B cell (primary cell): ENCODE results near the gene DHX34. TPM values are rescaled to one million over a fixed set of nuclear protein-coding genes. Genes with fewer than 3 reads are reported as not detected.

Experiments used
- ATAC-seq: fragments of 200-7000 bp; cut with Tn5 transposase; one replicate; pipeline ENCODE4 v1.10.0; 2021; ENCODE audit warnings: low read depth, mild to moderate bottlenecking, moderate number of reproducible peaks, moderate library complexity
- CTCF ChIA-PET: fragments of 350-600 bp; sonication (Branson Sonifier 250); formaldehyde crosslinking; loops from one replicate; lab custom pipeline; 2021; ENCODE audit warnings: antibody characterized with exemption, inconsistent platforms; lab: Charles Lee
- POLR2A ChIA-PET: fragments of 350-600 bp; sonication (Branson Sonifier 250); formaldehyde crosslinking; loops from one replicate; lab custom pipeline; 2021; ENCODE audit warnings: antibody characterized with exemption; lab: Charles Lee
- DNase-seq: peaks from one replicate; pipeline ENCODE4 v3.0.0; 2013
- H2AFZ ChIP-seq: 2 replicates; pipeline ENCODE4 v1.6.1; 2012; ENCODE audit warnings: mild to moderate bottlenecking, low read depth, low read length; ENCODE audit not compliant: insufficient read depth, poor library complexity, severe bottlenecking
- H3K27ac ChIP-seq, 2 donors: 1 replicate in 1 of 2; 2 replicates in 1 of 2; pipeline ENCODE4 v1.5.1; 2012 to 2013; ENCODE audit warnings: low read length in 2 of 2, mild to moderate bottlenecking in 2 of 2, moderate library complexity in 1 of 2
- H3K27me3 ChIP-seq, 4 experiments: fragments of 200-600 bp in 1 of 4; sonication (generic) in 1 of 4; replicated peaks in 1 of 4; 1 replicate in 2 of 4; 2 replicates in 2 of 4; pipeline versions ENCODE4 v1.6.1 to v1.7.0; 2013 to 2016; ENCODE audit warnings: low read length in 3 of 4, mild to moderate bottlenecking in 2 of 4, mixed read lengths in 1 of 4, moderate library complexity in 1 of 4; ENCODE audit not compliant: insufficient read depth in 4 of 4, control insufficient read depth in 3 of 4; ENCODE audit errors: control extremely low read depth in 1 of 4
- H3K36me3 ChIP-seq, 2 experiments: replicated peaks in 1 of 2; 1 replicate in 1 of 2; 2 replicates in 1 of 2; pipeline versions ENCODE4 v1.6.1 to v1.7.1; 2013; ENCODE audit warnings: low read length in 1 of 2; ENCODE audit not compliant: insufficient read depth in 2 of 2, control insufficient read depth in 1 of 2; ENCODE audit errors: control extremely low read depth in 1 of 2, extremely low read depth in 1 of 2
- H3K4me1 ChIP-seq, 2 donors: fragments of 200-600 bp in 1 of 2; sonication (generic) in 1 of 2; 1 replicate in 1 of 2; 2 replicates in 1 of 2; pipeline versions ENCODE4 v1.5.1 to v1.6.1; 2013 to 2017; ENCODE audit warnings: low read length in 2 of 2; ENCODE audit not compliant: control insufficient read depth in 2 of 2, insufficient read depth in 2 of 2
- H3K4me2 ChIP-seq: replicated peaks from 2 replicates; pipeline ENCODE3; 2012; ENCODE audit warnings: mild to moderate bottlenecking, low read depth, low read length; ENCODE audit not compliant: poor library complexity, severe bottlenecking
- H3K4me3 ChIP-seq, 5 experiments: fragments of 200-600 bp in 1 of 5; sonication (generic) in 1 of 5; 1 replicate in 3 of 5; 2 replicates in 2 of 5; pipeline versions ENCODE4 v1.5.1 to v1.7.0; 2011 to 2016; ENCODE audit warnings: low read length in 4 of 5, mild to moderate bottlenecking in 4 of 5, low read depth in 2 of 5, control low read depth in 1 of 5, moderate library complexity in 1 of 5; ENCODE audit not compliant: insufficient read depth in 1 of 5; ENCODE audit errors: control extremely low read depth in 1 of 5, extremely low read depth in 1 of 5
- H3K79me2 ChIP-seq: fragments of 200-600 bp; sonication (generic); one replicate; pipeline ENCODE4 v1.6.0; 2016; ENCODE audit warnings: low read length; ENCODE audit not compliant: control insufficient read depth, insufficient read depth
- H3K9ac ChIP-seq: fragments of 200-600 bp; sonication (generic); 2 replicates; pipeline ENCODE4 v1.6.1; 2017; ENCODE audit warnings: mild to moderate bottlenecking, low read length, moderate library complexity
- H3K9me3 ChIP-seq, 3 donors: one replicate each; pipeline versions ENCODE4 v1.6.1 to v1.7.1; 2013; ENCODE audit warnings: low read length in 2 of 3; ENCODE audit not compliant: control insufficient read depth in 2 of 3, insufficient read depth in 1 of 3; ENCODE audit errors: control extremely low read depth in 1 of 3
- H4K20me1 ChIP-seq: 2 replicates; pipeline ENCODE4 v1.6.0; 2012; ENCODE audit warnings: mild to moderate bottlenecking, low read length; ENCODE audit not compliant: insufficient read depth, control insufficient read depth, poor library complexity, severe bottlenecking
- H3K27ac Mint-ChIP-seq: one replicate; pipeline ENCODE4 v1.8.0; 2021; ENCODE audit warnings: mixed read lengths
- H3K27me3 Mint-ChIP-seq: one replicate; pipeline ENCODE4 v1.8.0; 2021; ENCODE audit warnings: mixed read lengths
- H3K4me1 Mint-ChIP-seq: one replicate; pipeline ENCODE4 v1.8.0; 2021; ENCODE audit warnings: mixed read lengths
- H3K4me3 Mint-ChIP-seq: one replicate; pipeline ENCODE4 v1.8.0; 2021; ENCODE audit warnings: mixed read lengths
- H3K9me3 Mint-ChIP-seq: one replicate; pipeline ENCODE4 v1.8.0; 2022; ENCODE audit warnings: mixed read lengths; ENCODE audit not compliant: insufficient read depth
- EZH2 ChIP-seq: IDR thresholded peaks from 2 replicates; pipeline ENCODE4 v1.6.1; 2012; ENCODE audit warnings: borderline replicate concordance, low read depth, mild to moderate bottlenecking, moderate library complexity, low read length; ENCODE audit not compliant: insufficient read depth, poor library complexity, severe bottlenecking
- WGBS: methylation state at CpG from one replicate; pipeline ENCODE4 v1.1.5; 2013; ENCODE audit warnings: missing lambda C conversion rate; ENCODE audit not compliant: insufficient coverage; 5-methylcytosine and 5-hydroxymethylcytosine counted together
- intact Hi-C: fragments of 100-400 bp; cut with micrococcal nuclease; formaldehyde crosslinking; loops from one replicate; pipeline ENCODE4 v1.10.0; 2022
- polyA plus RNA-seq: library from polyadenylated mRNA; depleted of rRNA; stranded (reverse); fragments of >200 nt; gene quantifications from 2 replicates; pipeline ENCODE4 v1.2.3, GENCODE V29; 2012
- total RNA-seq, 2 donors: library from RNA; stranded (reverse); fragments of 120-200 nt in 1 of 2; gene quantifications; 1 replicate in 1 of 2; 2 replicates in 1 of 2; pipeline versions ENCODE4 v1.2.3 to v1.2.4, GENCODE V29; 2013 to 2022
- TF ChIP-seq, protein P1 (sequence below): fragments of 200-600 bp; IDR thresholded peaks from one replicate; pipeline ENCODE4 v1.8.0; 2022; ENCODE audit warnings: antibody characterized with exemption, mild to moderate bottlenecking

Gene DHX34
- total and polyA plus RNA-seq, 2 donors (not counting 1 experiment from before 2014, with no cell fraction given), result 25.1 to 31.3 TPM

DNA sequence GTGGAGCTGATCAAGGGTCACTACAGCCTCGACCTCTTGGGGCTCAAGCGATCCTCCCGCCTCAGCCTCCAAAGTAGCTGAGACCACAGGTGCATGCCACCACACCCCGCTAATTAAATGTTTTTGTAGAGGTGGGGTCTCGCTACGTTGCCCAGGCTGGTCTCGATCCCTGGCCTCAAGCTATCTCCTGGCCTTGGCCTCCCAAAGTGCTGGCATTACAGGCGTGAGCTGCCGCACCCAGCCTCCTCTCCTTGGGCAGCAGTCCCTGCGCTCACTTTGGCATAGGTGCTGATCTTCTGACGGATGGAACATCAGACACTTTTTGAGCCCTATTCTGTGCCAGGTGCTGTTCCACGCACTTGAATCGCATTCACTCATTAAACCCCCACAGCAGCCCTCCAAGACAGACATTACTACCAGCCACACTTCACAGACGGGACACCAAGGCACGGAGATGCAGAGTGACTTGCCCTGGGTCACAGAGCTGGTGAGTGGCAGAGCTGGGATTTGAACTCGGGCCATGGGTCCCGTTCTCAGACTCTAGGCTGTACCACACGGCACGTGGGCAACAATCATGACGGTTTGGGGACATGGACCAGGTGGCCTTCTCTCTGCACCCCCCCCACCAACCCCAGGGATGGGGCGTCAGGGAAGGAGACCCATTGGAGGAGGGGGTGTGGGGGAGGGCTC lies 67.0 kb downstream of the DHX34 start:
- H3K27ac Mint-ChIP-seq, result no peak overlapping the region

DNA sequence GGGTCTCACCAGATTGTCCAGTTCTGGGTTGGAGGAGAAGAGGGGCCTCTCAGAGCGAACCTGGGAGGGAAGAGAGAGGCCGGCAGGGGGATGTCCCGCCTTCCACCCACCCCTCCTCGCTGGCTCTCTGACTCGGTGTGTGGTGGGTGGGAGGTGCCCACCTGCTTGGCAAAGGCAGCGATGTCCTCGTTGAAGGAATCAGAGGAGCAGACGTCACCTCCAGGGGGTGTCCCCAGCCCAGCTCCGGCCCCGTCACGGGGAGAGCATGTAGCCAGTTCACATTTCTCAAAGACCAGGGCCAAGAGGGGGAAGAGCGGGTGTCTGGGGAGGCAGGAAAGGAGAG lies 67.5 kb downstream of the DHX34 start:
- peaks cover 63% of the 10 kb centered on the region for H3K27me3 Mint-ChIP-seq
- no peak overlapping the region for H3K4me3 ChIP-seq
- no peak overlapping the region for H3K27ac Mint-ChIP-seq
- intact Hi-C loops, result no loop called here
- WGBS, result 15% methylated on average over 8 of the region's 12 CpGs
- H3K4me1 Mint-ChIP-seq, result peaks cover 22% of the 10 kb centered on the region
- H3K36me3 ChIP-seq, result no peaks in the 10 kb centered on the region
- H3K9ac ChIP-seq, result no peak overlapping the region
- CTCF ChIA-PET, result interaction anchor here (1.1 kb wide), 1 partner anchor 25 kb away, joined by 3 read pairs; no protein-coding TSS in a partner anchor
- peaks cover 0 to 58% (median 26%) of the 10 kb centered on the region in 4 experiments for H3K27me3 ChIP-seq
- no peak overlapping the region for H3K4me2 ChIP-seq
- no peaks in the 10 kb centered on the region for H3K9me3 Mint-ChIP-seq
- H2AFZ ChIP-seq, result no peak overlapping the region
- no peak overlapping the region for H3K27ac ChIP-seq
- ATAC-seq (no peak), DNase-seq (no peak)
- no peak overlapping the region for H3K4me3 Mint-ChIP-seq
- TF ChIP-seq, protein P1, sequence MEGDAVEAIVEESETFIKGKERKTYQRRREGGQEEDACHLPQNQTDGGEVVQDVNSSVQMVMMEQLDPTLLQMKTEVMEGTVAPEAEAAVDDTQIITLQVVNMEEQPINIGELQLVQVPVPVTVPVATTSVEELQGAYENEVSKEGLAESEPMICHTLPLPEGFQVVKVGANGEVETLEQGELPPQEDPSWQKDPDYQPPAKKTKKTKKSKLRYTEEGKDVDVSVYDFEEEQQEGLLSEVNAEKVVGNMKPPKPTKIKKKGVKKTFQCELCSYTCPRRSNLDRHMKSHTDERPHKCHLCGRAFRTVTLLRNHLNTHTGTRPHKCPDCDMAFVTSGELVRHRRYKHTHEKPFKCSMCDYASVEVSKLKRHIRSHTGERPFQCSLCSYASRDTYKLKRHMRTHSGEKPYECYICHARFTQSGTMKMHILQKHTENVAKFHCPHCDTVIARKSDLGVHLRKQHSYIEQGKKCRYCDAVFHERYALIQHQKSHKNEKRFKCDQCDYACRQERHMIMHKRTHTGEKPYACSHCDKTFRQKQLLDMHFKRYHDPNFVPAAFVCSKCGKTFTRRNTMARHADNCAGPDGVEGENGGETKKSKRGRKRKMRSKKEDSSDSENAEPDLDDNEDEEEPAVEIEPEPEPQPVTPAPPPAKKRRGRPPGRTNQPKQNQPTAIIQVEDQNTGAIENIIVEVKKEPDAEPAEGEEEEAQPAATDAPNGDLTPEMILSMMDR, result no peak
- TF ChIP-seq EZH2, result no peak
- POLR2A ChIA-PET, result no interaction called here
- H3K79me2 ChIP-seq, result no peaks in the 10 kb centered on the region
- no peaks in the 10 kb centered on the region for H4K20me1 ChIP-seq
- peaks cover 10 to 38% of the 10 kb centered on the region in 2 donors for H3K4me1 ChIP-seq
- H3K9me3 ChIP-seq, result peaks cover 0 to 19% (median 0%) of the 10 kb centered on the region in 3 donors

More for the DNA sequence above, 67.0 kb downstream of the DHX34 start:
- Mint-ChIP-seq H3K4me3 (no peak overlapping the region), H3K27me3 (peaks cover 59% of the 10 kb centered on the region), H3K9me3 (no peaks in the 10 kb centered on the region), H3K4me1 (peaks cover 19% of the 10 kb centered on the region)
- Histone ChIP-seq H3K4me2 (no peak overlapping the region), H2AFZ (no peak overlapping the region), H3K79me2 (no peaks in the 10 kb centered on the region), H3K27ac (no peak overlapping the region), H3K27me3 (peaks cover 0 to 53% (median 24%) of the 10 kb centered on the region in 4 experiments), H4K20me1 (no peaks in the 10 kb centered on the region), H3K4me3 (no peak overlapping the region), H3K9ac (no peak overlapping the region), H3K9me3 (peaks cover 0 to 16% (median 0%) of the 10 kb centered on the region in 3 donors), H3K36me3 (no peaks in the 10 kb centered on the region), H3K4me1 (peaks cover 10 to 33% of the 10 kb centered on the region in 2 donors)
- no peak for DNase-seq
- WGBS, result 93% methylated on average over 19 of the region's 21 CpGs
- no peak for TF ChIP-seq EZH2
- ChIA-PET POLR2A (no interaction called here), CTCF (no interaction called here)
- no peak for ATAC-seq
- intact Hi-C loops, result no loop called here
